GM12878 (cell line): Measurements from ENCODE around the gene NAV1.

Experiments used
- ASH2L ChIP-seq: fragments of 300-600, 200-600 bp; sonication (generic); IDR thresholded peaks from 2 replicates; pipeline ENCODE4 v1.6.1; 2017; ENCODE audit warnings: low read depth, mild to moderate bottlenecking, borderline replicate concordance
- CTCF ChIP-seq, 3 experiments: IDR thresholded peaks in 2 of 3; conservative IDR thresholded peaks in 1 of 3; 2 replicates each; pipeline ENCODE4 v1.5.1; 2011; ENCODE audit warnings: low read depth in 3 of 3, low read length in 3 of 3, mild to moderate bottlenecking in 3 of 3, control low read depth in 2 of 3, moderate library complexity in 2 of 3, inconsistent platforms in 1 of 3, mixed read lengths in 1 of 3; ENCODE audit not compliant: control insufficient read depth in 2 of 3, insufficient read depth in 1 of 3; ENCODE audit errors: extremely low read depth in 1 of 3
- EP300 ChIP-seq, 2 experiments: fragments of 150-350 bp in 1 of 2; IDR thresholded peaks; 2 replicates each; pipeline ENCODE4 v1.6.1; 2011 to 2012; ENCODE audit warnings: low read depth in 2 of 2, low read length in 2 of 2, borderline replicate concordance in 1 of 2, improper control_type of control experiment in 1 of 2, inconsistent platforms in 1 of 2; ENCODE audit not compliant: control insufficient read depth in 1 of 2
- HDAC2 ChIP-seq: fragments of 200-600 bp; sonication (generic); IDR thresholded peaks from 2 replicates; pipeline ENCODE4 v1.6.1; 2017
- POLR2A ChIP-seq: IDR thresholded peaks from 2 replicates; pipeline ENCODE4 v1.6.1; 2011; ENCODE audit warnings: low read depth, mild to moderate bottlenecking, low read length
- POLR2AphosphoS5 ChIP-seq: IDR thresholded peaks from 2 replicates; pipeline ENCODE4 v1.6.1; 2011; ENCODE audit warnings: mild to moderate bottlenecking, low read length, inconsistent platforms
- RBBP5 ChIP-seq: fragments of 200-600 bp; sonication (generic); conservative IDR thresholded peaks from 2 replicates; pipeline ENCODE4 v1.6.1; 2016
- TAF1 ChIP-seq: IDR thresholded peaks from 2 replicates; pipeline ENCODE4 v1.6.1; 2011; ENCODE audit warnings: mild to moderate bottlenecking, low read depth, low read length, borderline replicate concordance
- TF ChIP-seq, protein P1 (sequence below): IDR thresholded peaks from 2 replicates; pipeline ENCODE4 v1.6.1; 2012; ENCODE audit warnings: mild to moderate bottlenecking, low read depth, low read length

DNA sequence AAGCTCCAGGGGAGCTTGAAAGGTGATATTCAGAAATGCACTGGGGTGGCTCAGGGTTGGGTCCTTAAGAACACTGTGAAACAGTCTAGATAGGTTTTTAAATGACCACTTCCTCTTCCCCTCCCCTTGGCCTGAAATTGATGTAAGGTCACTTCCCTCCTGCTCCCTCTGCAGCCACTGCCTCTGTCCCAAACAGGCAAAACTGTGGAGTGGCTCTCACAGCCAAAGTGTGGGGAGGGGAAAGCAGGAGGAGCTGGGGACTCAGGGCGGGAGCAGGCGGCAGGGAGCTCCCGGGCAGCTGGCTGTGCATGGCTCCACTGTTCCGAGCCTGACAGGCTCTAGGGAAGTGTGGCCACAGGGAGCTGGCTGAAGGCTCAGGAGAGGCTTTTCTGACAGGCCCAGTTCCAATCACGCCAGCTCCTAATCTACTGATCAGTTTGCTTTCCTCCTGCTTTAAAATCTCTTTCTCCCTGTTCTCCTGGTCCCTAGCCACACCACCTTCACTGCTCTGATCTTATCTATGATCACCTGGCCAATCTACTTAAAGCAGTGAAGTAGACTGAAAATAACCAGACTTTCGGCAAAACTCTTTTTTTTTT lies 26.9 kb upstream of the NAV1 start:
- TF ChIP-seq HDAC2 (no peak), EP300 (IDR thresholded peaks at IDR 0.05; ENCODE audit: borderline replicate concordance in 1 of 2, control insufficient read depth in 1 of 2, low read depth in 2 of 2, low read length in 2 of 2) (no peak), CTCF (IDR thresholded peaks at IDR 0.05 in 2 of 3, conservative IDR thresholded peaks at IDR 0.05 in 1 of 3; ENCODE audit: control insufficient read depth in 2 of 3, extremely low read depth in 1 of 3, insufficient read depth in 1 of 3, low read depth in 3 of 3, low read length in 3 of 3) (peak in 1 of 3 experiments; percentile 3; a peak in 1 of 6 replicates), ASH2L (no peak), POLR2A (no peak), POLR2AphosphoS5 (no peak), RBBP5 (no peak), TAF1 (no peak)
- TF ChIP-seq, protein P1, sequence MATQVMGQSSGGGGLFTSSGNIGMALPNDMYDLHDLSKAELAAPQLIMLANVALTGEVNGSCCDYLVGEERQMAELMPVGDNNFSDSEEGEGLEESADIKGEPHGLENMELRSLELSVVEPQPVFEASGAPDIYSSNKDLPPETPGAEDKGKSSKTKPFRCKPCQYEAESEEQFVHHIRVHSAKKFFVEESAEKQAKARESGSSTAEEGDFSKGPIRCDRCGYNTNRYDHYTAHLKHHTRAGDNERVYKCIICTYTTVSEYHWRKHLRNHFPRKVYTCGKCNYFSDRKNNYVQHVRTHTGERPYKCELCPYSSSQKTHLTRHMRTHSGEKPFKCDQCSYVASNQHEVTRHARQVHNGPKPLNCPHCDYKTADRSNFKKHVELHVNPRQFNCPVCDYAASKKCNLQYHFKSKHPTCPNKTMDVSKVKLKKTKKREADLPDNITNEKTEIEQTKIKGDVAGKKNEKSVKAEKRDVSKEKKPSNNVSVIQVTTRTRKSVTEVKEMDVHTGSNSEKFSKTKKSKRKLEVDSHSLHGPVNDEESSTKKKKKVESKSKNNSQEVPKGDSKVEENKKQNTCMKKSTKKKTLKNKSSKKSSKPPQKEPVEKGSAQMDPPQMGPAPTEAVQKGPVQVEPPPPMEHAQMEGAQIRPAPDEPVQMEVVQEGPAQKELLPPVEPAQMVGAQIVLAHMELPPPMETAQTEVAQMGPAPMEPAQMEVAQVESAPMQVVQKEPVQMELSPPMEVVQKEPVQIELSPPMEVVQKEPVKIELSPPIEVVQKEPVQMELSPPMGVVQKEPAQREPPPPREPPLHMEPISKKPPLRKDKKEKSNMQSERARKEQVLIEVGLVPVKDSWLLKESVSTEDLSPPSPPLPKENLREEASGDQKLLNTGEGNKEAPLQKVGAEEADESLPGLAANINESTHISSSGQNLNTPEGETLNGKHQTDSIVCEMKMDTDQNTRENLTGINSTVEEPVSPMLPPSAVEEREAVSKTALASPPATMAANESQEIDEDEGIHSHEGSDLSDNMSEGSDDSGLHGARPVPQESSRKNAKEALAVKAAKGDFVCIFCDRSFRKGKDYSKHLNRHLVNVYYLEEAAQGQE, result no peak
